HG03575 (cell line): Measurements from ENCODE around the gene ZBTB39.
"Not testable (repeated sequence)": the region's sequence is repeated elsewhere in the genome, so short reads cannot be mapped to it uniquely, and the experiment has no call there.

Source experiments
- ATAC-seq: cut with Tn5 transposase; IDR thresholded peaks from one replicate; pipeline ENCODE4 v1.9.1; 2021; ENCODE audit not compliant: unreplicated experiment, insufficient number of reproducible peaks, low FRiP score; ENCODE audit errors: extremely low read depth

ZBTB39 gene

GRCh38 chr12:57005980-57006808 lies at the start of gene ZBTB39:
TSS of gene ZBTB39 (minus strand) at chr12:57006546. CDS start at chr12:57004917, 1,629 bp downstream.
- ATAC-seq: no peak

- ATAC-seq: no peak
Measured at GRCh38 chr12:57055824-57056223, 49.5 kb upstream of the ZBTB39 start.

- ATAC-seq: not testable (repeated sequence)
Measured at GRCh38 chr12:57053901-57054300, 47.6 kb upstream of the ZBTB39 start.

GRCh38 chr12:57053146-57053545 lies 46.8 kb upstream of the ZBTB39 start:
- ATAC-seq: not testable (repeated sequence)

- ATAC-seq: no peak
Measured at GRCh38 chr12:57051011-57051410, 44.7 kb upstream of the ZBTB39 start.

- no peak for ATAC-seq
Measured at GRCh38 chr12:57049890-57050289, 43.5 kb upstream of the ZBTB39 start, which contains the start of gene MYO1A. TSS of gene MYO1A (minus strand) at chr12:57050129. CDS start at chr12:57048323, 1,806 bp downstream.

GRCh38 chr12:57049119-57049446 lies 42.7 kb upstream of the ZBTB39 start:
- ATAC-seq: no peak

- no peak for ATAC-seq
Measured at GRCh38 chr12:57048423-57049118, 42.2 kb upstream of the ZBTB39 start.

- ATAC-seq: no peak
Measured at GRCh38 chr12:57047981-57048380, 41.6 kb upstream of the ZBTB39 start.

GRCh38 chr12:57046947-57047890 lies 40.9 kb upstream of the ZBTB39 start:
- no peak for ATAC-seq

- no peak for ATAC-seq
Measured at GRCh38 chr12:57046086-57046791, 39.9 kb upstream of the ZBTB39 start.

GRCh38 chr12:57044889-57045288 lies 38.5 kb upstream of the ZBTB39 start:
- ATAC-seq: no peak

GRCh38 chr12:57044468-57044867 lies 38.1 kb upstream of the ZBTB39 start:
- no peak for ATAC-seq

- ATAC-seq: no peak
Measured at GRCh38 chr12:57042695-57043094, 36.3 kb upstream of the ZBTB39 start.

- ATAC-seq: no peak
Measured at GRCh38 chr12:57040750-57041149, 34.4 kb upstream of the ZBTB39 start.

- no peak for ATAC-seq
Measured at GRCh38 chr12:57040211-57040610, 33.9 kb upstream of the ZBTB39 start.

- ATAC-seq: no peak
Measured at GRCh38 chr12:57039016-57039798, 32.9 kb upstream of the ZBTB39 start.

GRCh38 chr12:57037264-57037663 lies 30.9 kb upstream of the ZBTB39 start:
- ATAC-seq: no peak
